ENCODE results near the gene STEAP2. TPM values are rescaled to one million over a fixed set of nuclear protein-coding genes. Genes with fewer than 3 reads are reported as not detected.

Gene STEAP2

DNA sequence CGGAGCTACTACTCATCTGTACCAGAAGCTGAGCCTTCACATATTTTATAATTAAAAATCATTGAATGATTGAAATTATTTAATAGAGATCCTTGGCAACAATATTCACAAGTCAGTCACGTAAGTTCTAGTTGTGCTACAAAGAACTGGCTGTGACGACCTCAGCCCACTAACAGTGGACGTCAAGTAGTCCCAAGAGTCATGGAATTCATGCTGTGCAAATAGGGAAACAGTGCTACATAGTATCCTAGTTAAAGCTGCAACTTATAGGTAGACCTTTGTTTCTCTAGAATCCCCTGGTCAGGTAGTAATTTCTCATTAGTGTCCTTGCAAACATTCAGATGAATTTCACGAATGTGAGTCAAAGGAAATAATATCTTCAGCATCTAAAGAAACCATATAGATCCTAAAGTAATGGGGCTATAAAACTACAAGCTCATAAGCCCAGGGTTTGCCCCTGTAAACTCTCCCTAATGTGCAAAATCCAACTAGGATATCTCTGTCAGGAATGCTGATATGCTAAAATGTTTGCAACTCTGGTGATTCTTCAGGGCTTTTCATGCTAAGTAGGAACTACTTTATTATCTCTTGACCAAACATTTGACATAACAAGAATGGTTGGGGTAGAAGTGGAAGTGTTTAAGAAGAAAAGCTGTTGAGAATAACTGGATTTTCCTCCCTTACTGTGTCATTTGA, 64.6 kb downstream of the STEAP2 start:
- Histone ChIP-seq H3K4me2 (ENCODE audit: low read length, poor library complexity, severe bottlenecking) (no peak overlapping the region), H3K4ac (ENCODE audit: low read depth in 1 of 2, low read length in 2 of 2) (no peak overlapping the region), H2BK120ac (ENCODE audit: low read depth, low read length) (no peak overlapping the region), H2AFZ (ENCODE audit: low read depth, low read length) (no peak overlapping the region), H3K4me1 (ENCODE audit: control insufficient read depth, insufficient read depth, low read depth, low read length) (no peaks in the 10 kb centered on the region), H3K79me1 (replicated peaks; ENCODE audit: low read length, poor library complexity, severe bottlenecking) (no peaks in the 10 kb centered on the region), H3K27me3 (ENCODE audit: control insufficient read depth in 1 of 2, insufficient read depth in 1 of 2, low read length in 2 of 2) (no peaks in the 10 kb centered on the region), H2AK5ac (ENCODE audit: low read length, severe bottlenecking) (no peak overlapping the region), H2BK12ac (ENCODE audit: low read length in 2 of 2) (no peak overlapping the region), H4K91ac (ENCODE audit: low read length) (no peak overlapping the region), H3K27ac (ENCODE audit: low read length, poor library complexity, severe bottlenecking) (no peak overlapping the region), H3K9ac (ENCODE audit: low read length) (no peak overlapping the region), H3K23ac (ENCODE audit: low read length in 2 of 2) (no peak overlapping the region), H3K4me3 (ENCODE audit: insufficient read depth in 1 of 2, low read depth in 1 of 2, low read length in 2 of 2) (no peak overlapping the region), H3K9me3 (ENCODE audit: control insufficient read depth, low read length) (no peaks in the 10 kb centered on the region), H2BK5ac (ENCODE audit: low read depth, low read length, poor library complexity, severe bottlenecking) (no peak overlapping the region), H2BK15ac (ENCODE audit: low read depth, poor library complexity, severe bottlenecking) (no peak overlapping the region), H3K36me3 (ENCODE audit: control insufficient read depth in 1 of 2, insufficient read depth in 2 of 2, low read depth in 1 of 2, low read length in 2 of 2) (peaks cover 0 to 14% of the 10 kb centered on the region in 2 experiments), H3K18ac (ENCODE audit: low read depth in 1 of 2, low read length in 2 of 2) (no peak overlapping the region), H4K8ac (ENCODE audit: low read length) (no peak overlapping the region), H3K14ac (ENCODE audit: low read length in 2 of 2) (no peak overlapping the region)
- 95% methylated on average over 2 of the region's 5 CpGs for WGBS
- DNase-seq, result no peak

Small RNA genes within 50 kb of the gene (small RNA-seq; reads per million reads assigned to genes)
- gene RF00019 (ENCODE audit: low read depth), result not detected

All from mesenchymal stem cell (in vitro differentiated cells and primary cell).